GM21528 (cell line): ENCODE results near the gene TOP2B.

Experiments
- ATAC-seq: cut with Tn5 transposase; IDR thresholded peaks from one replicate; pipeline ENCODE4 v1.9.1; 2021; ENCODE audit warnings: mild to moderate bottlenecking, moderate library complexity; ENCODE audit not compliant: unreplicated experiment, low FRiP score

TOP2B gene

GRCh38 chr3:25566358-25566920 is 98.3 kb downstream of the TOP2B start:
- no peak for ATAC-seq

GRCh38 chr3:25565807-25566206 is 98.9 kb downstream of the TOP2B start:
- no peak for ATAC-seq

DNA sequence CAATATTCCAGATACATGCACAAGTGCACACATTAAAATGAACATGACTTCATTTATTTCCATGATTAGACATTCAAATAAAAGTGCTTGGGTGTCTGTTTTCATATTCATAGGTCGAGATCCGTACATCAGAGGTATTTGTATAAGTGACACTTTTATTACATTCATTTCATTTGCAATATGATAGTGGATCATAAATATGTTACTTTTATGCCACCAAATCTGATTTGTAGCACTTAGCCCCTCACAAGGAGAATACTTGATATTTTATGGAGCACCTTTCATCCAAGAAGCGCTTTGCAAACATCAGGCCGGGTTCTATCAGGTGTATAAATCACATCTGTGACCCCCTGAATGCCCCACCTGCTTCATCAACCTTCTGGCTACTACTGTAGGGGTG is 100.6 kb downstream of the TOP2B start:
- ATAC-seq, result no peak

DNA sequence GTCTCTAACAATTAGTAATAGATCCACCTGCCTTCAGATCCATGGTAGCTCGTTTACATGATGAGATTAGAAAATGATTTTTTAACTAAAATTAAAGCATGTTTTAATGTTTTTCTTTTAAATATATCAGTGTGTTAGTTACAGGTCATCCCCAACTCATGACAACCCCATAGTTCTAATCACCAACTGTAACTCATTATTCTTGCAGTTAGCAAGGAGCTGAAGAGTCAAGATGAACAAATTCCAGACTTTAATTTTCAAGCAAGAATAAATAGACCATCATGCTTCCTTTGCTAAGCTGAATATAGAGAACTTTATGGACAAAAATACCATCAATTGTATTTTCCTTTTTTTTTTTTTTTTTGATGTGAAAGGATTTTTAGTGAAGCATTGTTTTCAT is 101.1 kb downstream of the TOP2B start:
- ATAC-seq, result no peak

- no peak for ATAC-seq
These were observed 105.9 kb downstream of the TOP2B start for GRCh38 chr3:25558796-25559195.

DNA sequence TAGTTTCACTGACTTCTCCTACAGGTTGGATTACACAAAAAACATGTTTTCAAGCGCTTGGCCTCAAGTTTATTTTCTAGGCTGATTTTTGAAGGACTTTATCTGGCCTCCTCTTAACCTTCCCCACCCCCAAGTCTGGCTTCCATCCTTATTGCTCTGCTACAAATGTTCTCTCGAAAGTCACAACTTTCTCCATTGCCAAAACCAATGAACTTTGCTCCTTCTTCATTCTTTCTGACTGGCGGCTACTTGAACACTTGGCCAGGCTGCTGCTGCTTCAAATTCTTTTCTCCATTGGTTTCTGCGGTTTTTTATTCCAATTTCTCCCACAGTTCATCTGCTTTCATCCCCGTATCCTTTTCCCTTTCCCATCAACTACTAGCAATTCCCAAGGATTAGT is 106.6 kb downstream of the TOP2B start:
- no peak for ATAC-seq

GRCh38 chr3:25557694-25558093 is 107.0 kb downstream of the TOP2B start:
- ATAC-seq, result no peak

DNA sequence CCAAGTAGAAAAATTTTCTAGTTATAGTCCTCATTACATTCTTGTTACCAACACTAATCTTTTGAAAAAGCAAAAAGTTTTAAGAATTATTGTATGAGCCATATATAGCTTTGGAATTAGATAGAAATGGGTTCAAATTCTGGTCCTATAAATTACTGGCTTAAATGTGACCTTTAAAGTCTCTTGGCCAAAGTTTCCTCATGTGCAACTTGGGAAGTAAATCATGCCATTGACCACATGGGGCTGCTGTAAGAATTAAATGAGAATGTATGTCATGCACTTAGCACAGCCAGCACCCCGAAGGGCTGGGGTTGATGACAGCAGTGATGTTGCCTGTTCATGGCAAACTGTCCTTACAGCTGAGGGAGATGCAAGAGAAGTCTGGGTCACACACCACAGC is 108.3 kb downstream of the TOP2B start:
- no peak for ATAC-seq

DNA sequence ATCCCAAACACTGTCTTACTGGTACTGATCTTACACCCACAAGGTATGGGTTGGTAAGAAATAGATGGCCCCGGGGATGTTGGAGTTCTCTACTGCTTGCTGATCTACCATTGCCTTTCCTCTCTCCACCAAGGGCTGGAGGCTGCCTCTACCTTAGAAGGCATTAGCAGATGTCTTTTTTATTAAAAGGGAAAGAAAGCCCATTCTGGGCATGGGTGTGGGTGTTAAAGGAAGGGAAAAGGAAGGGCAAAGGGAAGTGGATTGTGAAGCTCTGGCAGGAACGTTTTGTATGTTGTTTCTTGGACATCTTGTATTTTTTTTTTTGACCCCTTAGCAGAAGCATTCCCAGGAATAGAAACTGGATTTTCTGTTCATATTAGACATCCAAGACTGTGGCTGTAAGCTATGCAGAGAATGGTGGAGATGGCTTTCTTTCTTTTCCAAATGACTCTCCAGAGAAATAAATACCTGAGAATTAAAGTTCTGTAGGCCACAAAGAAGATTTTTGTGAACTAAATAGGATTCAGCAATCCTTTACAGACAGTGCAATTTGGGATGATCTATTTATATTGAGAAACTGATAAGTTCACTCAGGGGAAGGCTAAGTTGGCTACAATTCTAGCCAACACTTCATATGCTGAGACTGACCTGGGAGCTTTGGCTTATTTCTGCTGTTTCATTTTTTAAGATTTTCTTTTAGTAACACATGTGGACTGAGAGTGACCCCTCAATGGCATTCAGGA is 108.8 kb downstream of the TOP2B start:
- ATAC-seq, result no peak

DNA sequence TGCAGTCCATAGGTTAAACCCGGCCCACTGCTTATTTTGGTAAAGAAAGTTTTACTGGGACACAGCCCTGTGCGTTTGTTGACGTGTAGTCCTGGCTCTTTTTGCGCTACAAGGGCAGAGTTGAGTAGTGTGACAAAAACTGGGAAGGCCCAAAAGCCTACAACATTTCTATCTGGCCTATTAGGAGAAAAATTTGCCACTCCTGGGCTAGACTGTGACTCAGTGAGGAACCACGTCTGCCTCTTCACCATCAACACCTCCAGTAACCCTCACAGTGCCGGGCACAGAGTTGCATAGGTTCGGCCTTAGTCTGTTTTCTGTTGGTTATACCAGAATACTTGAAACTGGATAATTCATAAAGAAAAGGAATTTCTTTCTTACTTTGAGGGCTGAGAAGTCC is 110.3 kb downstream of the TOP2B start:
- no peak for ATAC-seq

DNA sequence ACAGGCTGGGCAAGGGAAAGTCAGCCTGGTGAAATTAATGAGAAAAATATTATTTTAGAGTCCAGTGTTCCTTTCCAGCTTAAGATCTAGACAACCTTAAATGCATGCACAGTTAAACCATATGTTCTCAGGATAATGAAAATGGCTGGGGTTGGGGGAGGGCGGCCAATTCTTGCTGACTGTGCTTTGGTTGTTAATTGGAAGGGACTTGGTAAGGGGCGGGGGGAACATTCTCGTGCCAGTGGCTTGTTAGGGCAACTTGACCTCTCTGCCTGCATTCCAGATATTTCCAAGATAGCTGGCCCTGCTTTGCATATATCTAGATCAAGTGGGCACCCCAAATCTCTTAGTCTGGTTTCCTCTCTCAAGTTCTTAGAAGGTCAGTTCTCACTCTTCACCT is 112.5 kb downstream of the TOP2B start:
- no peak for ATAC-seq

- ATAC-seq, result no peak
These were observed 115.9 kb downstream of the TOP2B start for GRCh38 chr3:25548836-25549235.

DNA sequence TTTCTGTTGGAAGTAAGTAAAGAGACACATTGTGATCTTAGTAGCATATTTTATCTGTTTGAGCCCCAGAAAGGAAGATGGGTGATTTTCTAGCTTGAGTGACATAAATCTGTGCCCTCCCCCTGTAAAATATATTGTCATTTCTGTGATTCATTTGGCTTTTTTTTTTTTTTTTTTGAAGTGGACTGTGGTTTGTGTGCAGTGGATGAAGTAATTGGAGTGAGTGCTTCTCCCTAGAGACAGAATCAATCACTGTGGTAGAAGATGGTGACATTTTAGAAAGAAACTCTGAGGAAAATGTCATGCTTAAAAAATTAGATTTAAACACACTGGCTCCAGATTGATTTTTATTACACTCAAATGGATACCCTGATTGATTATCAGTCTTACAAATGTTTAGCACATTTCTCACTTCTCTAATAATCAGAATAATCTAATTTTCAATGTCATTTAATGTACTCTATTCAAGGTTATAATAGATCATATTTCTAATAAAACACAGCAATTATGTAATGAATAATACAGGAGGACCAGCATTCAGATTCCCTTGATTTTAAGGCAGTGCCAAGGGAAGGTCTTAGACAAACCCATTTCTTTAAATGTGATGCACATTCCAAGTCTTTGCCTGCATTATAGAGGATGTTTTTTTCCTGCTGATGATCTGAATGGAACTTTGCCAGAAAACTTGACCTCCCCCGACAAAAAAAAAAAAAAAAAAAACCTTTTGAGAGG is 116.6 kb downstream of the TOP2B start:
- no peak for ATAC-seq
